ENCODE results near the gene MUC12. TPM values are rescaled to one million over a fixed set of nuclear protein-coding genes. Genes with fewer than 3 reads are reported as not detected.
A peak's percentile ranks its signal among the peaks of the same experiment; 100 is the strongest.
"Not testable (repeated sequence)": the region's sequence is repeated elsewhere in the genome, so short reads cannot be mapped to it uniquely, and the experiment has no call there.

The MUC12 gene
- total RNA-seq, 4 donors from 2014 or later = 1.4 TPM; not detected in 3

DNA sequence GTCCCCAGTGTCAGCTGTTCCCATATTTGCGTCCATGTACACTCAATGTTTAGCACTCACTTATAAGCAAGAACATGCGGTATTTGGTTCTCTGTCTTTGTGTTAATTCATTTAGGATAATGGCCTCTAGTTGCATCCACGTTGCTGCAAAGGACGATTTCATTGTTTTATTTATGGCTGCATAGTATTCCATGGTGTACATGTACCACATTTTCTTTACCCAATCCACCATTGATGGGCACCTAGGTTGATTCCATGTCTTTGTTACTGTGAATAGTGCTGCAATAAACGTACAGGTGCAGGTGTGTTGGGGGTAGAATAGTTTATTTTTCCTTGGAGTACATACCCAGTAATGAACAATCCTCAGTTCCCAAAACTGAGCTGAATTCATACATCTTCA lies 91.6 kb downstream of the MUC12 start:
- H3K9me3 ChIP-seq = no peaks in the 10 kb centered on the region
- H3K4me1 ChIP-seq = no peaks in the 10 kb centered on the region
- H3K27ac ChIP-seq = no peak overlapping the region
- ATAC-seq (no peak), DNase-seq (no peak)
- peaks cover 2 to 13% (median 12%) of the 10 kb centered on the region in 3 donors for H3K27me3 ChIP-seq
- no peak overlapping the region for H3K4me3 ChIP-seq
- TF ChIP-seq, protein P1, sequence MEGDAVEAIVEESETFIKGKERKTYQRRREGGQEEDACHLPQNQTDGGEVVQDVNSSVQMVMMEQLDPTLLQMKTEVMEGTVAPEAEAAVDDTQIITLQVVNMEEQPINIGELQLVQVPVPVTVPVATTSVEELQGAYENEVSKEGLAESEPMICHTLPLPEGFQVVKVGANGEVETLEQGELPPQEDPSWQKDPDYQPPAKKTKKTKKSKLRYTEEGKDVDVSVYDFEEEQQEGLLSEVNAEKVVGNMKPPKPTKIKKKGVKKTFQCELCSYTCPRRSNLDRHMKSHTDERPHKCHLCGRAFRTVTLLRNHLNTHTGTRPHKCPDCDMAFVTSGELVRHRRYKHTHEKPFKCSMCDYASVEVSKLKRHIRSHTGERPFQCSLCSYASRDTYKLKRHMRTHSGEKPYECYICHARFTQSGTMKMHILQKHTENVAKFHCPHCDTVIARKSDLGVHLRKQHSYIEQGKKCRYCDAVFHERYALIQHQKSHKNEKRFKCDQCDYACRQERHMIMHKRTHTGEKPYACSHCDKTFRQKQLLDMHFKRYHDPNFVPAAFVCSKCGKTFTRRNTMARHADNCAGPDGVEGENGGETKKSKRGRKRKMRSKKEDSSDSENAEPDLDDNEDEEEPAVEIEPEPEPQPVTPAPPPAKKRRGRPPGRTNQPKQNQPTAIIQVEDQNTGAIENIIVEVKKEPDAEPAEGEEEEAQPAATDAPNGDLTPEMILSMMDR (IDR thresholded peaks at IDR 0.05 in 4 of 5, conservative IDR thresholded peaks at IDR 0.05 in 1 of 5) = no peak
- no peak for TF ChIP-seq POLR2A (IDR thresholded peaks at IDR 0.05)
- in situ Hi-C loops (cut with MboI; ENCODE audit: low sequenced_read_pairs in 4 of 4) = no loop called here
- intact Hi-C loops (cut with DNase I; ENCODE audit: low total_unique reads) = no loop called here
- H3K36me3 ChIP-seq = no peaks in the 10 kb centered on the region

DNA sequence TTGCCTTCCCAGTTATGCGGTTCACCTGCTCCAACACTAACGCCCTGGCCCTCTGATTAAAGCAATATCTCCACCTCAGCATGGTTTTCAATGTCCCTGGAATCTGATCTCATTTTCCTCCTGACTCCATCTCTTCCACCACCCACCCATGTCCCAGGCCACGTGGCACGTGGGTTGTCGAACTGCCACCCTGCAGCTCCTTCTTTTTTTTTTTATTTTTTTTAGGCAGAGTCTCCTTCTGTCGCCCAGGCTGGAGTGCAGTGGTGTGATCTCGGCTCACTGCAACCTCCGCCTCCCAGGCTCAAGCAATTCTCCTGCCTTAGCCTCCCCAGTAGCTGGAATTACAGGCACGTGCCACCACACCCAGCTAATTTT lies 94.8 kb downstream of the MUC12 start:
- in situ Hi-C loops (cut with MboI; ENCODE audit: low sequenced_read_pairs in 4 of 4); H3K27ac ChIP-seq; ATAC-seq; H3K4me3 ChIP-seq; H3K9me3 ChIP-seq; intact Hi-C loops (cut with DNase I; ENCODE audit: low total_unique reads); DNase-seq; H3K4me1 ChIP-seq; H3K36me3 ChIP-seq: not testable (repeated sequence)
- H3K27me3 ChIP-seq = peaks cover 12 to 19% (median 13%) of the 10 kb centered on the region in 3 donors

DNA sequence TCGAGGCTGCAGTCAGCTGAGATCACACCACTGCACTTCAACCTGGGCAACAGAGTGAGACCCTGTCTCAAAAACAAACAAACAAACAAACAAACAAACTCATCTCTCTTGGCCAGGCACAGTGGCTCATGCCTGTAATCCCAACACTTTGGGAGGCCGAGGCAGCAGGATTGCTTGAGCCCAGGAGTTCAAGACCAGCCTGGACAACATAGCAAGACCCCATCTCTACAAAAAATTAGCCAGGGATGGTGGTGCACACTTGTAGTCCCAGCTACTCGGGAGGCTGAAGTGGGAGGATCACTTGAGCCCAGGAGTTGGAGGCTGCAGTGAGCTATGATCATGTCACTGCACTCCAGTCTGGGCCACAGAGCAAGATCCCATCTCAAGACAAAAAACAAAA lies 95.8 kb downstream of the MUC12 start:
- H3K36me3 ChIP-seq; H3K9me3 ChIP-seq; H3K4me1 ChIP-seq; H3K27ac ChIP-seq; in situ Hi-C loops (cut with MboI; ENCODE audit: low sequenced_read_pairs in 4 of 4); DNase-seq; H3K4me3 ChIP-seq; intact Hi-C loops (cut with DNase I; ENCODE audit: low total_unique reads); ATAC-seq: not testable (repeated sequence)
- H3K27me3 ChIP-seq = peaks cover 15 to 24% (median 17%) of the 10 kb centered on the region in 3 donors

DNA sequence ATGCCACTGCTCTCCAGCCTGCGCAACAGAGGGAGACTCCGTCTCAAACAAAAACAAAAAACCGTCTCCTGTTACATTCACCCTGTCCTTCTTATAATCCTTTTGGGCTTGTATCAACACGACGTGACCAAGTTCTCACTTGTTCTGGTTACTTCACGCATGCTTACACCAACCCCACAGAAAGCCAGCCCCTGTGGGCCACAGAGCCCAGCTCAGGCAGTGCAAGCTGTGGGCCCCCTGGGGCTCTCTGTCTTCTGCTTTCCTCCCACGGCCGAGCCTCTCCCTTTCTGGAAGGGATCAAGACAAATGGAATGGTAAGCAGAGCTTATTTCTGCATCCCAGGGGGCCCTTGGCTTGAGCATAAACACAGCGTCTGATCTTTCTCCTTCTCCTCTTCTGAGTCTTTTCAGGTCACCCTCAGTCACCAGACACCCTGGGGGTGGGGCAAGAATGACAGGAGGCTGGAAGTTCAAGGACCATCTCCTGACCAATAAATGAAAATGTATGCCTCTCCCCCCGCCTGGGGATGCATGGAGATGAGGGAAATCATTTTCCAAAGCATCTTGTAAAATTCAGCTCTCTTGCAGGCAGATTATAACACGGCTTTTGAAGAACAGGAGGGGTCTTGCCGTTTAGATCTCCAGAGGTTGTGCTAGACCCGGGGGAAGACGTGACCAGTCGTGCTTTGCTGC lies 96.9 kb downstream of the MUC12 start:
- in situ Hi-C loops (cut with MboI; ENCODE audit: low sequenced_read_pairs in 4 of 4) (no loop called here), intact Hi-C loops (cut with DNase I; ENCODE audit: low total_unique reads) (no loop called here)
- TF ChIP-seq POLR2A (IDR thresholded peaks at IDR 0.05) = no peak
- TF ChIP-seq, protein P1 (IDR thresholded peaks at IDR 0.05 in 4 of 5, conservative IDR thresholded peaks at IDR 0.05 in 1 of 5) = no peak
- H3K4me3 ChIP-seq = no peak overlapping the region
- H3K9me3 ChIP-seq = no peaks in the 10 kb centered on the region
- no peaks in the 10 kb centered on the region for H3K36me3 ChIP-seq
- no peaks in the 10 kb centered on the region for H3K4me1 ChIP-seq
- H3K27ac ChIP-seq = no peak overlapping the region
- H3K27me3 ChIP-seq = peaks cover 12 to 18% (median 17%) of the 10 kb centered on the region in 3 donors
- ATAC-seq (peak in 1 of 2 donors; percentile 24), DNase-seq (no peak)

DNA sequence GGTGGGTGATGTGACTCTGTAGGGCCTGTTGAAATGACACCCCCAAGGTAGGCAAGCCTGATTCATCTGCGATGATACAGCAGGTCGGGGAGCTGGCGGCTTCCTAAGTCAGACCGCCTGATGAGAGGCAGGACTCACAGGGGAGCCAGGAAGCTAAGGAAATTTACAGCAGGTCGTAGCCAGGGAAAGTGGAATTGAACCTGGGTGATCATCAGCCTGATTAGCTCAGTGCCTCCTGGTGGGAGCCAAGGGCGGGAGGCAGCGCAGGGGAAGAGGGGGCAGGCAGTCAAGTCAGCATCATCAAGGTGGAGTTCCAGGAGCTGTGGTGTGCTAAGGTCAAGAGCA lies 97.4 kb downstream of the MUC12 start:
- ATAC-seq (no peak), DNase-seq (no peak)
- in situ Hi-C loops (cut with MboI; ENCODE audit: low sequenced_read_pairs in 4 of 4) (no loop called here), intact Hi-C loops (cut with DNase I; ENCODE audit: low total_unique reads) (no loop called here)
- no peaks in the 10 kb centered on the region for H3K36me3 ChIP-seq
- H3K27me3 ChIP-seq = peaks cover 10 to 17% (median 16%) of the 10 kb centered on the region in 3 donors
- no peaks in the 10 kb centered on the region for H3K4me1 ChIP-seq
- TF ChIP-seq, protein P1 (IDR thresholded peaks at IDR 0.05 in 4 of 5, conservative IDR thresholded peaks at IDR 0.05 in 1 of 5) = no peak
- TF ChIP-seq POLR2A (IDR thresholded peaks at IDR 0.05) = no peak
- no peaks in the 10 kb centered on the region for H3K9me3 ChIP-seq
- H3K4me3 ChIP-seq = no peak overlapping the region
- no peak overlapping the region for H3K27ac ChIP-seq

DNA sequence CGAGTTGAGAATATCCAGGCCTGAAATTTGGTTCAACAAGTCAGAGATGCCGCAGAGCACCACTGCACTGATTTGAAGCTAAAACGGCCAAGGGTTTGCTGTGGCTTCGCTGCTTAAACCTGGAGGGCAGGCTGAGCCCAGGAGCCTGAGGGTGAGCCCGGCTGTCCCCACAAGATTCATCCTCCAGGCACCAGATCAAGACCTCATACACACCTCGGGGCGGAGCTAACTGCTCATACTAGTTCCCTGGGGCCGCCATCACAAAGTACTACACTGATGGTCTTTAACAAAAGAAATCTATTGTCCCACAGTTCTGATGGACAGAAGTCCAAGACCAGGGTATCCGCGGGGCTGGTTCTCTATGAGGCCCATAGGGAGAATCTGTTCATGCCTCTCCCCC lies 99.0 kb downstream of the MUC12 start:
- peaks cover 10 to 17% (median 16%) of the 10 kb centered on the region in 3 donors for H3K27me3 ChIP-seq
- in situ Hi-C loops (cut with MboI; ENCODE audit: low sequenced_read_pairs in 4 of 4) = no loop called here
- intact Hi-C loops (cut with DNase I; ENCODE audit: low total_unique reads) = no loop called here
- TF ChIP-seq, protein P1 (IDR thresholded peaks at IDR 0.05 in 4 of 5, conservative IDR thresholded peaks at IDR 0.05 in 1 of 5) = no peak
- TF ChIP-seq POLR2A (IDR thresholded peaks at IDR 0.05) = no peak
- no peaks in the 10 kb centered on the region for H3K36me3 ChIP-seq
- no peaks in the 10 kb centered on the region for H3K4me1 ChIP-seq
- H3K9me3 ChIP-seq = no peaks in the 10 kb centered on the region
- no peak overlapping the region for H3K4me3 ChIP-seq
- no peak for ATAC-seq
- DNase-seq = no peak
- no peak overlapping the region for H3K27ac ChIP-seq

All from gastrocnemius medialis (tissue), 4 donors.